Urothelium cell line (cell line): Measurements from ENCODE around the gene USP49.
A peak's percentile ranks its signal among the peaks of the same experiment; 100 is the strongest.

Experiments used
- DNase-seq: peaks from one replicate; pipeline ENCODE4 v3.0.0; 2011; ENCODE audit warnings: low spot score, mixed read lengths
- FAIRE-seq: peaks from 2 replicates; lab custom pipeline; 2011; peaks lifted over from hg19 to GRCh38; lab: Jason Lieb, UNC

USP49 gene

GRCh38 chr6:41878246-41878645, 16.9 kb downstream of the USP49 start:
- FAIRE-seq (no peak), DNase-seq (peak; percentile 31)

DNA sequence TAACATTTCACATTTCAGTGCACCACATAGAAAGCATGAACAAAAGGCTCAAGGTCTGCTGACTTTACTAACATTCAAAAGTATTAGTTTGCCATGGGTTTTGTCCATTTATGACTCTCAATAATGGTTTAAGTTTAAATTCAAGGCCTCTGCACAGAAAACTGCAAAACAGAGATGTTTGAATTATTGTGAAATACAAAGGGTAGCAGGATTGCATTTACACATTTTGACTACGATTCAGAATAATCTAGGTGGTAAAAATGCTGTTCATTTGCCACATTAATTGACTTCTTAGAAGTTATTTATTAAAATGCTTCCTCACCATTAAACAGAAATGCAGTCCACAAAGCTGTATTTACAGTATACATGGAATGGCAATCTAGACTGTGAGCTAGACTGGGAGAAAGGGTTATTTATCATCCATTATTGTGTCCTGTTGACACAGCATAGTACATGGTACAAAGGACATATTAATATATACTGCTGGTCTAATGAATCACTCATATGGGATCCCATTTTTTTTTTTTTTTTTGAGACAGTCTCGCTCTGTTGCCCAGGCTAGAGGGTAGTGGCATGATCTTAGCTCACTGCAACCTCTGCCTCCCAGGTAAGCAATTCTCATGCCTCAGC, 18.0 kb downstream of the USP49 start:
- FAIRE-seq (no peak), DNase-seq (no peak)

GRCh38 chr6:41874741-41875140, 20.4 kb downstream of the USP49 start:
- DNase-seq (no peak), FAIRE-seq (no peak)

DNA sequence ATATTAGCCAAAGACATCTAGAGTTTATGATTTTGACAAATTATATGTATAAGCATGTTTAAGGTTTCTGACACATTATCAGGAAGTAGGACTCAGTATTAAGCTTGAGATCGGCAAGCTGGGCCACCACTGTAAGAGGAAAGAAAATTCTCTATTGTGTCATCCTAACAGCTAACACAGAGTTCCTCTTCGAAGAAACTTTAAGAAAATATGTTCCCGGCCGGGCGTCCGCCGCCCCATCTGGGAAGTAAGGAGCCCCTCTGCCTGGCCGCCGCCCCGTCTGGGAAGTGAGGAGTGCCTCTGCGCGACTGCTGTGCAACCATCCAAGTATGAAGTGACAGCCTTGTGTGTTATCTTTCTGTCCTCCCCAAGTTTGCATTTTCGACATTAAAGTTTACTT, 23.0 kb downstream of the USP49 start:
- no peak for DNase-seq
- no peak for FAIRE-seq

DNA sequence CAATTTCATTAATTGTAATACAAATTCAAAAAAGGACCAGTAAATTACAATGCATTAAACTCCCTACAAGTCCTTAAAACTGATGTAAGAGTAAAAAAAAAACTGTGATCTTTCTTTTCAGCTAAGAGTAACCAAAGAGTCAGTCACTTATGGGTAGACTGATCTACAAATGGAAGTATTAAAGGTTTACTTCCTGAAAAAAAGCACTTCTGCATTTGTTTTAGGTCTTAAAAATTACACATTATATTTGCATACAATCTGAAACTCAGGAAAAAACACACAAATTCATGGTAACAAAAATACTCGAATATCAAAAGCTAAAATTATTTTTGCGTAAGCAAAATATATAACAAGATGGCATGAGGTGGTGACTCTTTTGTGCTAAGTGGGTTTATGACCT, 23.5 kb downstream of the USP49 start:
- no peak for FAIRE-seq
- no peak for DNase-seq

DNA sequence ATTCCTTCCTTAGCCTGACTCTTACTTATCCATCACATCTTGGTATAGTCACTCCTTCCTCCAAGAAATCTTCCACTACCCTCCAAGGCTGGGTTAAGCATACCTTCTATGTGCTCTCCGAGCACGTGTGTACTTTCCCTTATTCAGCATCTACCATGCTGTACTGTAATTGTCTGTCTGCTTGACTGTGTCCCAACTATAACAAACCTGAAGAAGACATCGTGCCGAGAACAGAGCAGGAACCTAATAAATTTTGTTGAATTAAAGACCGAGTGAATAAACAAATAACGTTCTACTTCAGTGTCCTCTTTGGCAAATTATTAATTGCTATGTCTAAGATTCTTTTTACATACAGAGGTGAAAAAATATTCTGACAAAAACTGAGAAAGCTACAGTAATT, 35.8 kb downstream of the USP49 start:
- no peak for DNase-seq
- FAIRE-seq: no peak

DNA sequence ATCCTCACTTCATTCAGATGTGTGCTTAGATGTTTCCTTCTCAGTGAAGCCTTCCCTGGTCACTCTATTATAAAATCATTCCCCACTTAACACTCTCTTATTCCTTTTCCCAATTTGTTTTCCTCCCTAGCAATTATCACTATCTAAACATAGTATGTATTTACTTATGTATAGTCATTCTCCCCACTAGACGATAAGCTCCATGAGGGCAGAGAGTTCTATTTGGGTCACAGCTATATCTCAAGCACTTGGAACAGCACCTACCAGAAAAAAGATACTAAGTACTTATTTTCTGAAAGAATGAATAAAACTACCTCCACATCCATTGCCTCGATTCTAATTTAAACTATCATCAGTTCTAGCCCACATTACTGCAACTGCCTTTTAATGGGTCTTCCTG, 36.5 kb downstream of the USP49 start:
- FAIRE-seq: no peak
- no peak for DNase-seq

DNA sequence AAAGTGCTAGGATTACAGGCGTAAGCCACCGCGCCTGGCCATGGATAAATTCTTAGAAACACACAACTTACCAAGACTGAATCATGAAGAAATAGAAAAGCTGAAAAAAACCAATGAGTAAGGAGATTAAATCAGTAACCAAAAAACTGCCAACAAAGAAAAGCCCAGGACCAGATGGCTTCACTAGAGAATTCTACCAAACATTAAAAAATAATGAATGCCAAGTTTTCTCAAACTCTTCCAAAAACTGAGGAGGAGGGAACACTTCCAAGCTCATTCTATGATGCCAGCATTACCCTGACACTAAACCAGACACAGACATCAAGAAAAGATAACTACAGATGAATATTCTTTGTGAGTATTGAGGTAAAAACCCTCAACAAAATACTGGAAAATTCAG, 44.3 kb downstream of the USP49 start:
- FAIRE-seq (no peak), DNase-seq (no peak)

DNA sequence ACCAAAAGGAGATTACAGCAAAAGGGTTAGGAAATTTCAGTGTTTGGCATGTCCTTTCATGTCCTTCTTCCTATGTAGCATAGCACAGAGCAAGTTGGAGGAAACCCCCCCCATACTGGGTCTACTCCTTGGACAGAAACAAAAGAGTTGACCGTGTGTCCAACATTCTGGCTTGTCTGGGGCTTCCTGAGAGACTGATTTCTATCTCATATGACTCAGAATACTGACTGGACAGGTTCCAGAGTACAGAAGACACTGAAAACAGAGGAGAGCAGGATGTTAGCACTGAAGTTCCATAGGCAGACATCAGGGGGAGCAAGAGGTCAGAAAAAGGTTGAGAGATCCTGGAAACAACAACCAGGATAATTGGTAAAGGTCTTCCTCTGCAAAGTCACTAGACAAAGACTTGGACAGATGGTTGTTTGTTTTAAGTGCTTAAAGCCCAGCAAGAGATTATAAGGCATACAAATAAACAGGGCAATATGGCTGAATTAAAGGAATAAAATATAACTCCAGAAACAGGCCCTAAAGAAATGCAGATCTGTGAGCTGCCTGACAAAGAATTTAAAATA, 48.4 kb downstream of the USP49 start:
- DNase-seq (peak; percentile 86), FAIRE-seq (no peak)

GRCh38 chr6:41843178-41843577, 52.0 kb downstream of the USP49 start:
- FAIRE-seq (no peak), DNase-seq (no peak)

DNA sequence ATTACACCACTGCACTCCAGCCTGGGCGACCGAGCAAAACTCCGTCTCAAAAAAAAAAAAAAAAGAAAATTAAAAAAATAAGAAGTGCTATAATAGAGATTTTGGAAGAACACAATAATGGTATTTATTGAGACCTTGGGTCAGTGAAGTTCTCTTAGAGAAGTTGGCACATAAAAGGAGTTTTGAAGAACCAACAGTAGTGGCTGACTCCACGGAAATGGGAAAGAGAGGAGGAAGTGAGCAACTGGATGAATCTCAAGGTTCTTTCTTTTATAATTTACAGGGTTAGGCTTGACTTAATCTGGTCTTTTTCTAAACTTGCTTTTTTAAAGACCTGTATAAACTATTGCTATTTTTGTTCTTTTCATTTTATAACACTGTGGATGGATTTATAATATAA, 54.8 kb downstream of the USP49 start:
- no peak for DNase-seq
- FAIRE-seq: no peak

DNA sequence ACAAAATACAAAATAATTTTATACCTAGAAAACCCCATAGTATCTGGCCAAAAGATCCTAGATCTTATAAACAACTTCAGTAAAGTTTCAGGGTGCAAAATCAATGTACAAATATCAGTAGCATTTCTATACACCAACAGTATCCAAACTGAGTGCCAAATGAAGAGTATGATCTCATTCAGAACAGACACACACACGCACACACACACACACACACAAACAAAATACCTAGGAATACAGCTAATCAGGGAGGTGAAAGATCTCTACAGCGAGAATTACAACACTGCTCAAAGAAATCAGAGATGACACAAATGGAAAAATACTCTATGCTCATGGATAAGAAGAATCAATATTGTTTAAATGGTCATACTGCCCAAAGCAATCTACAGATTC, 58.5 kb downstream of the USP49 start:
- DNase-seq (no peak), FAIRE-seq (no peak)

GRCh38 chr6:41836022-41836659, 59.0 kb downstream of the USP49 start:
- no peak for DNase-seq
- no peak for FAIRE-seq

DNA sequence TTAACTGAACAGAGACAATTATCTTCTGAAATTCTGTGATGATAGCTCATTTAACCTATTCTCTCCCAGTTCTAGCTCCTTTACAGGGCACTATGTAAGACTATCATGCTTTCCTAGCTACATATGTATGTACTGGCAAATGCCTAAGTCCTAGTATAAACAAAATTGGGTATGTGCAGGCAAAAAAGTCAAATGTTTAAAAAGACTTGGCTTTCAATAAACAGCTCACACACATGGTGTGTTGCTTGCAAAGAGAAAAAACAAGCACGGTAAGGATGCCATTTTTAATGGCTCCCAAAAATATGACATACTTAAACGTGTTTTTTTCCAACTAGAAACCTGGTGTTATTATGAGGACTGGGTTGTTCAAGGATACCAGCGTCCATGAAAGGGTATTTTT, 62.9 kb downstream of the USP49 start:
- no peak for FAIRE-seq
- DNase-seq: no peak

DNA sequence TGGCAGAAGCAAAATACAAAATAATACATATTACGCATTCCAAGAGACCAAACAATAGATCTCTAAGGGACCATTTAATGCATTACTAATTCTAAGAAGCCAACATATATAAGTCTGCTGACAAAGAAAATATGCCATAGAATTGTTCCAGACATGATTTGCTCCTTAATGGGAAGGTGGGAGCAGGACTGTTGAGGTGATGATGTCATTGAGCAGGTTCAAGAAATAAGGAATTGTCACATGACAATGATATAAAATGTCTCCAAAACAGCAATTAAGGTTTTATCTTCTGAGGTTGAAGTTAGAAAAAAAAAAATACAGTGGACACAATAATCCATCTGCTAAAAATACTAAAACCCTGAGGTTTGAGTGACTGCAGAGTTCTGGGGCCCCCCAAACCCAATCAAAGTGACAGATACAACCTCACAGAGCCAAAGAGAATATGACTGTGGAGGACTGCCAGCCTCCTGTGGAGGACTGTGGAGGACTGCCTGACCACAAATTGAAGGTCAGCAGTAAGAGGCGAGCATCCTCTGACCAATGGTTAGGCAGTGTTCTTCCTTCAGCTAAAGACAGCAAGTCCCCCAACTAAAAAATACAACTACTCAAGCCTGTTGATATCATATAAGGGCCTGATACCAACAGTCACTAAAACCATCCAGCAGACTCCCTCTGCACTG, 68.7 kb downstream of the USP49 start:
- DNase-seq: no peak
- no peak for FAIRE-seq

DNA sequence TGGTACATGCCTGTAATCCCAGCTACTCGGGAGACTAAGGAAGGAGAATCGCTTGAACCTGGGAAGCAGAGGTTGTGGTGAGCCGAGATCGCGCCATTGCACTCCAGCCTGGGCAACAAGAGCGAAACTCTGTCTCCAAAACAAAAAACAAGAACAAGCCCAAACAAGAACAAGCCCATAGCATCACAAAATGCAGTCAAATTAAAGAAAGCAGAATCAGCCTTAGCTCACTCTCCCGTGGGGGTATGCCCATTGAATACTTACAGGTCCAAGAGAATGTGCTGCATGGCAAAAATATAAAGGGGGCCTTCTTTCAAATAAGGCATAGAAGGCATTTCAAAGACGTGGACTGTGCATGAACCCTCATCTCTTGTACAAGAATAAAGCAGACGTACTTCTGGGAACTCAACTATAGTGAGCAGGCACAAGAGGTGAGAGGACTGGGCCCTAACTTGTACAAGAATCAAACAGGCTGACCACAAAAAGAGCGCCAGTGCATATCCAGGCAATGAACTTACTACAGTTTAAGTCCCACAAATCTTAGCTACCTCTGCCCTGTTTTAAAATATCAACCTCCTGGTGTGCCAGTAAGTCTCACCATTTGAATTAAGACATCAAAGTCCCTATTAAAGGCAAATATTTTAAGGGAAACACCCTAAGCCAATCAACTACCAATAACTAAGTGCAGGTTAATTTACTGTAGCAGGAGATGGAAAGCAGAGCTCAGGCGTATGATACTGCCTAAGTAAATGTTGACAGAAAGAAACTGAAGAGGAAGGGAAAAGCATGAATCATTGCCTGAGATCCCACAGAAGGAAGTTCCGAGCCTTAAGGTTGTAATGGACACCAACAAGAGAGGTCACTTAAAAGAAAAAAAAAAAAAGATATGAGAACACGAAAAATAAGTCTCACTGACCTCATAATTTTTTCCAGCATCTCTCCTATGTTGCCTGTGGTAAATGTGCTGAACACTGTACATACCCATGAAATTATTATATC, 70.3 kb downstream of the USP49 start:
- FAIRE-seq: no peak
- no peak for DNase-seq

DNA sequence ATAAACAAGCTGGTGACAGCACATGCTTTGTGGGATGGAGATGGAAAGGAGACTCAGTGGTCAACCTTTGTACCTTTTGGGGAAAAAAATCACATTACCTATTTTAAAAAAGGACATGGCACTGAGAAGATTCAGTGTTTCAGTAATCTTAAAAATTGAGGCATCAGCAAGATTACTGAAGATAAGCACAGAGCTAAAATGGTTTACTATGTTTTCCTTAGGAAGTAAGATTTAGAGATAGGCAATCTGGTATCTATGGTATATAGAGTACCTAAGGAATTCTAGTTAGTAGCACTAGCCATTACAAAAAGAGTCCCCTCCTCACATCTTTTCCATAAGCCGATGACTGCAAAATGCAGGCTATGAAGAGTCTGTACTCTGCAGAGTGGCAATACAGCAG, 72.0 kb downstream of the USP49 start:
- no peak for FAIRE-seq
- no peak for DNase-seq

DNA sequence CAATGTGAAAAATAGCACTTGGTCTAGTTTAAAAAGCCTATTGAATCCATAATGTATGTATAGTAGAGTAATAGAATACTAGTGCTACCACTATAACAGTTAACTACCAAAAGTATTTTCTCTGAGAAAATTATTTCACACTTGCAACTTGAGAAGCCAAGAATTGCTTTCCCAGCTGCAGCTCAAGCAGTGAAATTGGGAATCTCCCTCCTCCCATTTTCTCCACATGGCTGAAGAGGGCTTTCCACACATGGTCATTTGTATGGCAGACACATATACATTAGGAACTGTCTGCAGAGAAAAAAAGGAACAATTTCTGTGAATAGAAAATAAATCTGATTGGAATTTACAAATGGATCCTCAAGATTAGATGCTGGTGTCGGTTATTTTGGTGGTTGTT, 73.2 kb downstream of the USP49 start:
- FAIRE-seq (no peak), DNase-seq (no peak)

DNA sequence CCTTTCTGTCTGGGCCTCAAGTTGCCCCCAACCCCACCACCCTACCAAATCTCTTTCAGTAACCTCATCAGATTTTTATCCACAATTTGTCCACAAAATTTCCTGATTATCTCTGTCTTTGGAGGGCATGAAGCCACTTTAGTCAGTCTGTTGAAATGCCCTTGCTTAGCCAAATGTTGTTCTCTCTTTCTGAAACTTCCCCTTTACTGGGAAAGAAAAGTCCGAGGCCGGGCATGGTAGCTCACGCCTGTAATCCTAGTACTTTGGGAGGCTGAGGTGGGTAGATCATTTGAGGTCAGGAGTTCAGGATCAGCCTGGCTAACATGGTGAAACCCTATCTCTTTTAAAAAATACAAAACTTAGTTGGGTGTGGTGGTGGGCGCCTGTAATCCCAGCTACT, 73.9 kb downstream of the USP49 start:
- FAIRE-seq (no peak), DNase-seq (no peak)

DNA sequence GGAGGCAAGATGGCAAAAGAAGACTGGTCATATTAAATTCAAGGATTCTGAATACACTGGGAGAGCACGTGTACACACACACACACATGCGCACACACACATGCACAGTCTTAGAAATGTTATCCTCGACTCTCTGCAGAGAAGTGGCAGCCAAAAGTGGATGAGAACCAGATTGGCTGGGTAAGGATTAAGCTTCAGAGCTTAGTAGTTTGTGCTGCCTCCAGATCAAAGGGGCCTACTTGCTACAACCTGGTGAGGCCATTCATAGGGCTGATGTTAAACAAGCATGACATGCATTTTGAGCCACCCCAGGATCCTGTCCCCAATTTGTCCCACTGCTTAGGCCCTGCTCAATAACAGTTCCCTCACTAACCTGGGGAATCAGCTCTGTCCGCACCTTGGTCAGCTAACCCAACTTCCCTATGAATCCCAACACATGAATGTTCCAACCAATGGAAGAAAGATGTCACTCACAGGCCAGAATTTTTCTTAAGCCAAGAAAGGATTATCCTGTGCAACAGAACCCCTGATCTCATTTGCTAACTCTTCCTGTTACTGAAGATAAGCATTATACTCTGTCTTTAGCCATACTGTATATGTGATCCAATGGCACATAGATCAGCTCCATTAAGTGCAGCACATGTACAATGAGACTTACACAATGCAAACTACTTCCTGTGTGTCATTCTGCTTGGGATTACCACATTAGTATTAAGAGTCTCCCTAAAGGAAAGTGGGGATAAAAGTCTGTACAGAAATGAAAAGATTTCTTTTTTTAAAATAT, 76.7 kb downstream of the USP49 start:
- FAIRE-seq (no peak), DNase-seq (no peak)
